T-cell (primary cell): ENCODE results near the gene SCGB1C1. TPM values are rescaled to one million over a fixed set of nuclear protein-coding genes. Genes with fewer than 3 reads are reported as not detected.
"Not testable (repeated sequence)": the region's sequence is repeated elsewhere in the genome, so short reads cannot be mapped to it uniquely, and the experiment has no call there.

Source experiments
- ATAC-seq, 4 experiments: fragments of 200-7000 bp in 3 of 4; fragments of 150-1000 bp in 1 of 4; cut with Tn5 transposase; replicated peaks in 1 of 4; 1 replicate in 3 of 4; 2 replicates in 1 of 4; pipeline ENCODE4 v1.10.0; 2021; ENCODE audit warnings: moderate library complexity in 3 of 4, mild to moderate bottlenecking in 2 of 4, moderate number of reproducible peaks in 1 of 4
- CTCF ChIA-PET, 2 donors: fragments of 300-600 bp; sonication (Branson Sonifier 250); formaldehyde crosslinking; loops; one replicate each; lab custom pipeline; 2022; ENCODE audit warnings: antibody characterized with exemption in 2 of 2; lab: Charles Lee
- POLR2A ChIA-PET, 2 donors: fragments of 300-600 bp; sonication (Branson Sonifier 250); formaldehyde crosslinking; loops; one replicate each; lab custom pipeline; 2022; ENCODE audit warnings: antibody characterized with exemption in 2 of 2; lab: Charles Lee
- DNase-seq, 35 experiments: peaks; one replicate each; pipeline versions ENCODE4 v3.0.0 to v3.0.0-alpha.2; 2013 to 2023
- H3K27ac ChIP-seq: one replicate; pipeline ENCODE4 v1.5.1; 2013; ENCODE audit warnings: low read length
- H3K27me3 ChIP-seq, 2 experiments: replicated peaks in 1 of 2; 1 replicate in 1 of 2; 2 replicates in 1 of 2; pipeline versions ENCODE4 v1.6.1 to v1.7.0; 2013; ENCODE audit warnings: low read length in 1 of 2, mixed read lengths in 1 of 2; ENCODE audit not compliant: control insufficient read depth in 2 of 2, insufficient read depth in 2 of 2; ENCODE audit errors: extremely low read depth in 1 of 2
- H3K36me3 ChIP-seq, 2 donors: 1 replicate in 1 of 2; 2 replicates in 1 of 2; pipeline versions ENCODE4 v1.6.1 to v1.7.0; 2013; ENCODE audit warnings: low read length in 1 of 2; ENCODE audit not compliant: control insufficient read depth in 2 of 2, insufficient read depth in 1 of 2; ENCODE audit errors: extremely low read depth in 1 of 2
- H3K4me1 ChIP-seq, 2 experiments: 1 replicate in 1 of 2; 2 replicates in 1 of 2; pipeline versions ENCODE4 v1.6.1 to v1.7.0; 2013; ENCODE audit warnings: low read length in 2 of 2, mixed read lengths in 1 of 2; ENCODE audit not compliant: insufficient read depth in 2 of 2, control insufficient read depth in 1 of 2; ENCODE audit errors: extremely low read depth in 1 of 2
- H3K4me3 ChIP-seq, 2 donors: 1 replicate in 1 of 2; 2 replicates in 1 of 2; pipeline versions ENCODE4 v1.5.1 to v1.7.0; 2013; ENCODE audit warnings: mild to moderate bottlenecking in 2 of 2, low read length in 1 of 2, moderate library complexity in 1 of 2; ENCODE audit not compliant: control insufficient read depth in 1 of 2; ENCODE audit errors: extremely low read depth in 1 of 2
- H3K9me3 ChIP-seq: 2 replicates; pipeline ENCODE4 v1.7.0; 2013
- H3K27ac Mint-ChIP-seq, 2 donors: one replicate each; pipeline ENCODE4 v1.8.0; 2020 to 2021; ENCODE audit warnings: mild to moderate bottlenecking in 2 of 2, mixed read lengths in 2 of 2
- H3K27me3 Mint-ChIP-seq, 2 donors: one replicate each; pipeline ENCODE4 v1.8.0; 2021 to 2022; ENCODE audit warnings: mixed read lengths in 2 of 2
- H3K36me3 Mint-ChIP-seq: one replicate; pipeline ENCODE4 v1.8.0; 2021; ENCODE audit warnings: mixed read lengths
- H3K4me1 Mint-ChIP-seq, 3 donors: one replicate each; pipeline ENCODE4 v1.8.0; 2020 to 2022; ENCODE audit warnings: mixed read lengths in 3 of 3, mild to moderate bottlenecking in 1 of 3
- H3K4me3 Mint-ChIP-seq, 3 donors: one replicate each; pipeline ENCODE4 v1.8.0; 2020 to 2022; ENCODE audit warnings: mild to moderate bottlenecking in 3 of 3, mixed read lengths in 3 of 3, moderate library complexity in 3 of 3
- H3K9me3 Mint-ChIP-seq, 3 donors: one replicate each; pipeline ENCODE4 v1.8.0; 2020 to 2022; ENCODE audit warnings: mixed read lengths in 3 of 3
- WGBS: methylation state at CpG from one replicate; pipeline ENCODE4 v1.1.5; 2013; ENCODE audit warnings: missing lambda C conversion rate; ENCODE audit not compliant: insufficient coverage; 5-methylcytosine and 5-hydroxymethylcytosine counted together
- total RNA-seq, 35 experiments: library from RNA in 6 of 35; stranded (reverse) in 6 of 35; fragments of 120-200 nt in 1 of 35; gene quantifications; one replicate each; pipeline versions ENCODE4 v1.2.1 to v1.2.4 and lab custom pipeline; 2013 to 2026

SCGB1C1 gene
- total RNA-seq = not detected
- total RNA-seq (2013) = not detected
- total RNA-seq (lab: John Stamatoyannopoulos, UW) = 0 reads per million in 29 experiments

DNA sequence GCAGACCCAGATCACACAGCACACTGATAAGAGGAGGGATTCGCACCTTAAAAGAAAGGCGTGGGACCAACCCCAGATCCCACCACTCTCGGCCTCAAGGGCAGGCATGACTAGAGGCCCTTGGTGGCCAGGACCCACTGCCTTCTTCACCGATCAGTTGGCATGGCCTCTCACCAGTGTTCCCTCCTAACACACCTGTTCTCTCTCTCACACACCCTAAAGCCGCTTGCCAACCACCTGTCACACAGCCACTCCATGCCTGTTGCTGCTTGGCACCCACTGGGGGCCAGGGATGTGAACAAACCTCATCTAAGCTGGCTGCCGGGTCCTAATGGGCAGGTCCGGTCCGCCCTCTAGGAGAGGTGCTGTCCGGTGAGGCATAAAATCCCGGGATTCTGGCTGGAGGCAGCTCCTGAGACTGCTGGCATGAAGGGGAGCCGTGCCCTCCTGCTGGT lies at the start of gene SCGB1C1:
Gene SCGB1C1 (plus strand): TSS at position 405 of the 455 bp plus-strand sequence. CDS start 22 bp downstream, at position 427.
- H3K27me3 ChIP-seq, ATAC-seq, DNase-seq, POLR2A ChIA-PET, H3K9me3 Mint-ChIP-seq, H3K27me3 Mint-ChIP-seq, H3K36me3 ChIP-seq, H3K4me3 Mint-ChIP-seq, H3K4me3 ChIP-seq, H3K9me3 ChIP-seq, H3K27ac ChIP-seq, CTCF ChIA-PET, H3K36me3 Mint-ChIP-seq: not testable (repeated sequence)
- H3K4me1 ChIP-seq = peaks cover 2 to 13% of the 10 kb centered on the region in 2 experiments
- Mint-ChIP-seq H3K27ac (peak within 1 kb of the TSS; percentile 68 to 69), H3K4me1 (peaks cover 7 to 14% (median 11%) of the 10 kb centered on the region in 3 donors)
- no CpG with 5 or more reads among the region's 11 CpGs for WGBS

DNA sequence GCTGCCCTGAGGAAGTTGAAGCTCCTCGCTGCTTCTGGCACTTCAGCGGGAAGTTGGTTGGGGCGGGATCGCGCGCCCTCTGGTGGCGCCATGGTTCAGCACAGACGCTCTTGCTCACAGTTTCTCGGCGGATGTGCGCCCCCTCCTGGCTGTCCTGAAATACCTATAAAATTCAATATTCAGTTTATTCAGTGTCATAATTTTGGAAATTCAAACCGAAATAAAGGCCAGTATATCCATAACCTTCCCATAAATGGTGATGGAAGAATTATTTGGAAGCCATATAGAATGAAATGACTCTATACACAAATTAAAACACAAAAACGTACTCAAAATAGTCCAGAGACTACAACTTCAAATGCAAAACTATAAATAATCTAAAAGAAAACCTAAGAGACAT lies 12.6 kb upstream of the SCGB1C1 start:
- CTCF ChIA-PET, H3K9me3 Mint-ChIP-seq, H3K4me3 ChIP-seq, H3K4me3 Mint-ChIP-seq, POLR2A ChIA-PET, H3K36me3 Mint-ChIP-seq, H3K9me3 ChIP-seq, H3K27ac ChIP-seq, H3K27ac Mint-ChIP-seq, H3K4me1 Mint-ChIP-seq, H3K27me3 ChIP-seq, ATAC-seq, DNase-seq, H3K4me1 ChIP-seq, H3K27me3 Mint-ChIP-seq, H3K36me3 ChIP-seq: not testable (repeated sequence)
- WGBS = no CpG with 5 or more reads among the region's 13 CpGs

DNA sequence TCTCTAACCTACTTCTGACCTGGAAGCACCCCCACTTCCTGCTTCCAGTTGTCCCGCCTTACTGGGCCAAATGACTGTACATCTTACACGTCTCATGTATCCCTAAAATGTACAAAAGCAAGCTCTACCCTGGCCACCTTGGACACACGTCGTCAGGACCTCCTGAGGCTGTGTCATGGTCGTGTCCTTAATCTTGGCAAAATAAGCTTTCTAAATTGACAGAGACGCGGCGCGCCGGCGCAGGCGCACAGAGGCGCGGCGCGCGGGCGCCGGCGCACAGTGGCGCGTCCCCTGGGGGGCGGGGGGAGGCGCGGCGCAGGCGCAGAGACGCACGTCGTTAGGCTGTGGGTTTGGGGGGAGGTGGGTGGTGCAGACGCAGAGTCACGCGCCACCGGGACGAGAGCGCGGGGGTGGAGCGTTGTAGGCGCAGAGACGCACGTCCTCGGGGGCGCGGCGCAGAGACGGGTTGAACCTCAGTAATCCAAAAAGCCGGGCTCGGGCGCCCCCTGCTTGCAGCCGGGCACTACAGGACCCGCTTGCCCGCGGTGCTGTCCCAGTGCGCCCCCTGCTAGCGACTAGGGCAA lies 3.6 kb upstream of the SCGB1C1 start:
- POLR2A ChIA-PET, H3K27me3 ChIP-seq, H3K27me3 Mint-ChIP-seq, H3K27ac Mint-ChIP-seq, H3K4me3 Mint-ChIP-seq, H3K36me3 ChIP-seq, H3K9me3 Mint-ChIP-seq, CTCF ChIA-PET, H3K9me3 ChIP-seq, H3K36me3 Mint-ChIP-seq, H3K27ac ChIP-seq, H3K4me3 ChIP-seq: not testable (repeated sequence)
- peaks cover 2 to 13% of the 10 kb centered on the region in 2 experiments for H3K4me1 ChIP-seq
- 81% methylated on average over 12 of the region's 55 CpGs for WGBS
- DNase-seq = peak in 4 of 35 experiments; percentile 1 to 38 (median 15)
- peak in 1 of 4 experiments; percentile 25 for ATAC-seq
- peaks cover 7 to 14% (median 11%) of the 10 kb centered on the region in 3 donors for H3K4me1 Mint-ChIP-seq

DNA sequence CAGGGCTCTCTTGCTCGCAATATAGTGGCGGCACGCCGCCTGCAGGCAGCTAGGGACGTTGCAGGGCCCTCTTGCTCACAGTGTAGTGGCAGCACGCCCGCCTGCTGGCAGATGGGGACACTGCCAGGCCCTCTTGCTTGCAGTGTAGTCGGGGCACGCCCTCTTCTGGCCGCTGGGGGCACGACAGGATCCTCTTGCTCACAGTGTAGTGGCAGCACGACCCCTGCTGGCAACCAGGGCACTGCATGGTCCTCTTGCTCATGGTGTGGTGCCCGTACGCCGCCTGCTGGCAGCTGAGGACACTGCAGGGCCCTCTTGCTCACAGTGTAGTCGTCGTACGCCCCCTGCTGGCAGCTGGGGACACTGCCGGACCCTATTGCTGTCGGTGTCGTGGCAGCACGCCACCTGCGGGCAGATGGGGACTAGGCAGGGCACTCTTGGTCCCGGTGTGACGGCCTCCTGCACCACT lies 3.0 kb upstream of the SCGB1C1 start:
- H3K4me3 Mint-ChIP-seq, CTCF ChIA-PET, H3K36me3 Mint-ChIP-seq, H3K36me3 ChIP-seq, H3K9me3 ChIP-seq, H3K27me3 Mint-ChIP-seq, H3K9me3 Mint-ChIP-seq, H3K27ac ChIP-seq, H3K27me3 ChIP-seq, H3K4me3 ChIP-seq, POLR2A ChIA-PET, H3K27ac Mint-ChIP-seq: not testable (repeated sequence)
- peak in 21 of 35 experiments; percentile 13 to 63 (median 41) for DNase-seq
- H3K4me1 Mint-ChIP-seq = peaks cover 7 to 14% (median 11%) of the 10 kb centered on the region in 3 donors
- 100% methylated on average over 2 of the region's 25 CpGs for WGBS
- H3K4me1 ChIP-seq = peaks cover 2 to 13% of the 10 kb centered on the region in 2 experiments
- peak; percentile 27 to 60 (median 49) for ATAC-seq

DNA sequence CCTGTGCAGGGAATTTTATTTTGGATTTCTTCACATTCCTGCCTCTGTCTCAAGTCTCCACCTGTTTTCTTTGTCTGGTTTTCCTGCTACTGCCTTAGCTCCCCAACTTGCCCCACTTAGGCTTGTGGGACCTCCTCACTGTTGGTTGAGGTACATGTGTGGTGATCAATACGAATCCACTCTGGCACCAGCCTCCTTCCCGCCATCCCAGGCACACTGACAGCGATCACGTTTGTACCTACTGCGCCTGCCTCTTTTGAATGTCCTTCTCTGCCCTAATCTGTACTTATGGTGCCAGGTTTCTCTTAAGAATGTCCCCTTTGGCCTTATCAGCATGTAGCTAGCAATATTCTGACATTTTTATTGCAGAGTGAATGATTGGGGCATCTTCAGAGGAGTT lies 2.3 kb upstream of the SCGB1C1 start:
- H3K9me3 Mint-ChIP-seq, H3K27me3 Mint-ChIP-seq, CTCF ChIA-PET, H3K4me3 ChIP-seq, H3K27ac Mint-ChIP-seq, H3K27me3 ChIP-seq, H3K4me3 Mint-ChIP-seq, ATAC-seq, H3K36me3 Mint-ChIP-seq, H3K9me3 ChIP-seq, POLR2A ChIA-PET, H3K36me3 ChIP-seq, DNase-seq, H3K27ac ChIP-seq: not testable (repeated sequence)
- peaks cover 7 to 14% (median 11%) of the 10 kb centered on the region in 3 donors for H3K4me1 Mint-ChIP-seq
- H3K4me1 ChIP-seq = peaks cover 2 to 13% of the 10 kb centered on the region in 2 experiments
- WGBS = no CpG with 5 or more reads among the region's 5 CpGs

DNA sequence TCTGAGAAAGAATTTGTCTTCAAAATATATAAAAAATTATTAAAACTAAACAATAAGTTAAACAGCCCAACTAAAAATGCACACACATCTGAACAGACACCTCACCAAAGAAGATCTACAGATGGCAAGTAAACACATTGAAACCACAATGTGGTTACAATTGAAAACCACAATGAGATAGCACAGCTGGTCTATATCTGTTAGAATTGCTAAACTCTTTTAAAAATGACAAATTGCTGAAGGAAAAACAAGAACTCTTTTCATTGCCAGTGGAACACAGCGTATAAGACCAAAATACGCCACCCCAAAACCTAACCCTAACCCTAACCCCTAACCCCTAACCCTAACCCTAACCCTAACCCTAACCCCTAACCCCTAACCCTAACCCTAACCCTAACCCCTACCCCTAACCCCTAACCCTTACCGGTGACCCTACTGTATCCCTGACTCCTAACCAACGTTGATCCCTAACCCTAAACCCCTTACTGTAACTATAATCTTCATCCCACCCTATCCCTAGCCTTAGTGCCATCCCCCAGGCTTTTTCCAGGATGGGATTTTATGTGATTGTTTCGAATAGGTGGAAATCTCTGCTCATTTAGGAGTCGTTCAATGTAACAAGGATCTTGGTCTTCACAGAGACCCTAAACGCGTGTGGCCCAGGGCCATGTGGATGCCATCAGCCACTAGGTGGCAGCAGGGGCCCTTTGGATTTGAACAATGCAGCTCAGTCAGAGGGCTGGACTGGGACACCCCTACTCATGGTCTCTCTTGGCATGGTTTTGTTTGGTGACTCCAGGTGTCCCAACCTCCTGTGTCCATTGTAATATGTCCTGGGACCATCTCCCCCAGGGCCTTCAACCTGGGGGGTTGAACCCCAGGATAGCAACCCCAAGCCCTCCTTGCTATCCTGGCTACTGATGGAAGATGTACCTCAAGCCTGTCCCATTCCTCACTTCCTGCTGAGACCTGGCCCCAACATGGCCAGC lies 1.1 kb upstream of the SCGB1C1 start:
- H3K9me3 ChIP-seq, H3K27me3 ChIP-seq, H3K36me3 ChIP-seq, H3K36me3 Mint-ChIP-seq, H3K9me3 Mint-ChIP-seq, H3K27ac ChIP-seq, H3K27me3 Mint-ChIP-seq, H3K4me3 ChIP-seq, CTCF ChIA-PET, POLR2A ChIA-PET: not testable (repeated sequence)
- Mint-ChIP-seq H3K4me1 (peaks cover 7 to 14% (median 11%) of the 10 kb centered on the region in 3 donors), H3K27ac (peak overlapping the region; percentile 68 to 91), H3K4me3 (peak overlapping the region in 1 of 3 donors; percentile 33)
- peaks cover 2 to 13% of the 10 kb centered on the region in 2 experiments for H3K4me1 ChIP-seq
- WGBS = no CpG with 5 or more reads among the region's 8 CpGs
- ATAC-seq (peak; percentile 70 to 86 (median 72)), DNase-seq (peak in 20 of 35 experiments; percentile 22 to 71 (median 44))
